K562 treated with DMSO at 1 percent for 24 hours (cell line): ENCODE data around the gene DEFB127. TPM values are rescaled to one million over a fixed set of nuclear protein-coding genes. Genes with fewer than 3 reads are reported as not detected.

Experiments
- total RNA-seq: library from RNA; unstranded; fragments of 300-600 nt; gene quantifications from 2 replicates; pipeline ENCODE4 v1.2.3, GENCODE V29; 2022; ENCODE audit warnings: low read depth; ENCODE audit not compliant: insufficient read depth

The DEFB127 gene
- not detected in 2 replicates for total RNA-seq

GRCh38 chr20:157154-157553, at the start of gene DEFB127:
TSS of gene DEFB127 (plus strand) at chr20:157454. CDS start at chr20:157545, 91 bp downstream.

GRCh38 chr20:142290-142689, 15.0 kb upstream of the DEFB127 start, which contains the start of gene DEFB126:
TSS of gene DEFB126 (plus strand) at chr20:142590. CDS start at chr20:142629, 39 bp downstream.

GRCh38 chr20:189611-190010, 32.4 kb downstream of the DEFB127 start, which contains the start of gene DEFB128:
TSS of gene DEFB128 (minus strand) at chr20:189711. CDS start at chr20:189623, 88 bp downstream.

Other genes with a start within 250 kb of the DEFB127 start
- gene DEFB125, start 69.8 kb upstream of the DEFB127 start, total RNA-seq, result not detected in 2 replicates
- not detected in 2 replicates for gene DEFB126, start 14.9 kb upstream of the DEFB127 start, total RNA-seq
- not detected in 2 replicates for gene DEFB128, start 32.3 kb downstream of the DEFB127 start, total RNA-seq
- not detected in 2 replicates for gene DEFB129, start 69.8 kb downstream of the DEFB127 start, total RNA-seq
- gene DEFB132, start 100.3 kb downstream of the DEFB127 start, total RNA-seq, result not detected in 2 replicates
- gene C20orf96, start 133.3 kb downstream of the DEFB127 start, total RNA-seq, result 3.5 and 4.7 TPM in 2 replicates
- 29.1 and 33.2 TPM in 2 replicates for gene ZCCHC3, start 140.1 kb downstream of the DEFB127 start, total RNA-seq
- gene SOX12, start 168.1 kb downstream of the DEFB127 start, total RNA-seq, result 23.9 and 25.0 TPM in 2 replicates
- 33.3 and 36.0 TPM in 2 replicates for gene NRSN2, start 189.7 kb downstream of the DEFB127 start, total RNA-seq
- 306 and 374 TPM in 2 replicates for gene TRIB3, start 223.3 kb downstream of the DEFB127 start, total RNA-seq